ENCODE results near the gene NADK2. TPM values are rescaled to one million over a fixed set of nuclear protein-coding genes. Genes with fewer than 3 reads are reported as not detected.

NADK2 gene
- total and polyA plus RNA-seq, 10 of the 15 experiments (the other 5 are each of a cell fraction or from before 2014, with no cell fraction given), result 2.4 to 9.0 (median 6.3) TPM

DNA sequence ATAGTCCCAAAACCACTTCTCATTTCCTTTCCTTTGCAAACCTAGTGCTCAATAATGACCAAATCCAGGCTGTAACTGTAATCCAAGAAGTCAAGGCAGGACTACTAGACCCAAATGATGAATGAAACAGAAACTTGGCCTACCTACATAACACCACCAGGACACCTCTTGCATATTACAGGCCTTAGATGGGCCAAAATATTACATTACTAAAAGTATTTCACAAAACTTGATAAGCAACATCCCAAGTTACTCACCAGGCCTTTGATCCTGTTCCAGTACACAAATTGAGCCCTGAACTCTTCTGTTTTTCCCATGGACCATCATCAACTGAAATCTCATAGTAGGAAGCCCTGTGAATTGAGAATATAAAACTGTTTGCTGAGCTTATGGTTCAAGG, 34.8 kb downstream of the NADK2 start:
- CTCF ChIA-PET, result interaction anchor here (1.0 to 1.1 kb wide), 3 partner anchors 30 to 99 kb away, joined by 3 to 5 read pairs (median 3); no protein-coding TSS in a partner anchor
- TF ChIP-seq ASH2L (IDR thresholded peaks at IDR 0.05; ENCODE audit: borderline replicate concordance, low read depth) (no peak), YY1 (IDR thresholded peaks at IDR 0.05; ENCODE audit: low read depth, low read length) (no peak), SMC3 (IDR thresholded peaks at IDR 0.05; ENCODE audit: borderline replicate concordance, low read length) (no peak), TAF1 (IDR thresholded peaks at IDR 0.05; ENCODE audit: borderline replicate concordance, low read depth, low read length) (no peak), KDM1A (IDR thresholded peaks at IDR 0.05; ENCODE audit: borderline replicate concordance) (no peak), SPI1 (IDR thresholded peaks at IDR 0.05; ENCODE audit: borderline replicate concordance, insufficient read depth, low read depth, low read length) (no peak), FOXM1 (IDR thresholded peaks at IDR 0.05; ENCODE audit: low read depth, low read length) (no peak), KAT2A (conservative IDR thresholded peaks at IDR 0.05; ENCODE audit: control insufficient read depth, low read depth, low read length) (no peak)
- H3K9me3 ChIP-seq (replicated peaks; ENCODE audit: control insufficient read depth, insufficient read depth, low read length), result no peaks in the 10 kb centered on the region
- no peak overlapping the region for H2AFZ ChIP-seq (ENCODE audit: control insufficient read depth, low read depth, low read length)
- no TSS peak for BruUV-seq (replicated peaks)
- no peak overlapping the region for H3K9ac ChIP-seq (ENCODE audit: control insufficient read depth, insufficient read depth, low read length)
- no peak overlapping the region for H3K4me3 ChIP-seq
- H3K4me1 ChIP-seq (ENCODE audit: control insufficient read depth, insufficient read depth, low read length), result no peaks in the 10 kb centered on the region
- FAIRE-seq (no peak), DNase-seq (ENCODE audit: low read depth, low spot score) (no peak), ATAC-seq (no peak)
- POLR2A ChIA-PET, result no interaction called here
- no peaks in the 10 kb centered on the region for H3K27me3 ChIP-seq (replicated peaks in 1 of 2; ENCODE audit: control insufficient read depth in 2 of 2, insufficient read depth in 2 of 2, low read length in 1 of 2)
- no peaks in the 10 kb centered on the region for H3K36me3 ChIP-seq (ENCODE audit: control insufficient read depth in 2 of 2, insufficient read depth in 2 of 2, low read length in 1 of 2)
- H3K27ac ChIP-seq (ENCODE audit: control insufficient read depth, insufficient read depth), result no peak overlapping the region
- H3K4me2 ChIP-seq (ENCODE audit: control insufficient read depth, insufficient read depth), result no peak overlapping the region
- SMC1A ChIA-PET (ENCODE audit: uncharacterized antibody, unreplicated experiment), result interaction anchor here (1.1 to 2.2 kb wide), 5 partner anchors 10 to 128 kb away, joined by 3 to 7 read pairs (median 5); no protein-coding TSS in a partner anchor
- intact Hi-C loops (cut with micrococcal nuclease; ENCODE audit: unreplicated experiment) (no loop called here), in situ Hi-C loops (cut with MboI) (no loop called here)
- RAD21 ChIA-PET (ENCODE audit: unreplicated experiment), result no interaction called here
- no peaks in the 10 kb centered on the region for H3K79me2 ChIP-seq (ENCODE audit: control insufficient read depth, insufficient read depth, low read length)
- no peaks in the 10 kb centered on the region for H4K20me1 ChIP-seq (ENCODE audit: control insufficient read depth, insufficient read depth)

DNA sequence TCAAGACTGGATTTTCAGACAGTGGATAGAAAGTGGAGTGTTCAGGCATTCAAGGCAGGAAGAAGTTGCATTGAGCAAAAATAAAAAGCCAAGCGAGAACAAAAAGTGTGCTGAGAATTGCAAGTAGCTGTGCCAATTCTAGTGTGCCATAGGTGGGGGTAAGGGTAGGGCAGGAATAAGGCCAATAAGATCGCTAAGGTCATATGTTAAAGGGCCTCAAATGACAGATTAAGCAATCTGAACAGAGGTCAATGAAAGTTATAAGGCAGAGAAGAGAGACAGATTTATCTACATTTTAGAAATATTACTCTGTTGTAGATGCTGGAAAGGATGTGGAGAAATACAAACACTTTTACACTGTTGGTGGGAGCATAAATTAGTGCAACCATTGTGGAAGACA, 36.4 kb downstream of the NADK2 start:
- intact Hi-C loops (cut with micrococcal nuclease; ENCODE audit: unreplicated experiment), result no loop called here
- no peak for TF ChIP-seq TCF3 (IDR thresholded peaks at IDR 0.05; ENCODE audit: borderline replicate concordance, insufficient read depth, low read depth, low read length)
- TF ChIP-seq, protein P1, sequence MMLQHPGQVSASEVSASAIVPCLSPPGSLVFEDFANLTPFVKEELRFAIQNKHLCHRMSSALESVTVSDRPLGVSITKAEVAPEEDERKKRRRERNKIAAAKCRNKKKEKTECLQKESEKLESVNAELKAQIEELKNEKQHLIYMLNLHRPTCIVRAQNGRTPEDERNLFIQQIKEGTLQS (IDR thresholded peaks at IDR 0.05; ENCODE audit: borderline replicate concordance, extremely low read depth, low read depth, low read length), result no peak
- TF ChIP-seq POLR2A (IDR thresholded peaks at IDR 0.05; ENCODE audit: low read depth, low read length), result no peak
- TF ChIP-seq POU2F2 (IDR thresholded peaks at IDR 0.05; ENCODE audit: borderline replicate concordance, low read depth, low read length), result no peak
- TF ChIP-seq, protein P2, sequence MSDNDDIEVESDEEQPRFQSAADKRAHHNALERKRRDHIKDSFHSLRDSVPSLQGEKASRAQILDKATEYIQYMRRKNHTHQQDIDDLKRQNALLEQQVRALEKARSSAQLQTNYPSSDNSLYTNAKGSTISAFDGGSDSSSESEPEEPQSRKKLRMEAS (IDR thresholded peaks at IDR 0.05; ENCODE audit: low read depth, low read length), result no peak
- no peak for TF ChIP-seq DPF2 (IDR thresholded peaks at IDR 0.05)
- TF ChIP-seq, protein P3, sequence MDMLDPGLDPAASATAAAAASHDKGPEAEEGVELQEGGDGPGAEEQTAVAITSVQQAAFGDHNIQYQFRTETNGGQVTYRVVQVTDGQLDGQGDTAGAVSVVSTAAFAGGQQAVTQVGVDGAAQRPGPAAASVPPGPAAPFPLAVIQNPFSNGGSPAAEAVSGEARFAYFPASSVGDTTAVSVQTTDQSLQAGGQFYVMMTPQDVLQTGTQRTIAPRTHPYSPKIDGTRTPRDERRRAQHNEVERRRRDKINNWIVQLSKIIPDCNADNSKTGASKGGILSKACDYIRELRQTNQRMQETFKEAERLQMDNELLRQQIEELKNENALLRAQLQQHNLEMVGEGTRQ (IDR thresholded peaks at IDR 0.05; ENCODE audit: borderline replicate concordance, low read depth, low read length), result no peak

More for the DNA sequence above, 36.4 kb downstream of the NADK2 start:
- Histone ChIP-seq H3K27ac (ENCODE audit: control insufficient read depth, insufficient read depth) (no peak overlapping the region), H3K4me3 (no peak overlapping the region), H3K4me2 (ENCODE audit: control insufficient read depth, insufficient read depth) (no peak overlapping the region), H3K36me3 (ENCODE audit: control insufficient read depth in 2 of 2, insufficient read depth in 2 of 2, low read length in 1 of 2) (no peaks in the 10 kb centered on the region), H2AFZ (ENCODE audit: control insufficient read depth, low read depth, low read length) (no peak overlapping the region), H4K20me1 (ENCODE audit: control insufficient read depth, insufficient read depth) (no peaks in the 10 kb centered on the region), H3K27me3 (replicated peaks in 1 of 2; ENCODE audit: control insufficient read depth in 2 of 2, insufficient read depth in 2 of 2, low read length in 1 of 2) (no peaks in the 10 kb centered on the region), H3K9me3 (replicated peaks; ENCODE audit: control insufficient read depth, insufficient read depth, low read length) (no peaks in the 10 kb centered on the region), H3K79me2 (ENCODE audit: control insufficient read depth, insufficient read depth, low read length) (no peaks in the 10 kb centered on the region), H3K4me1 (ENCODE audit: control insufficient read depth, insufficient read depth, low read length) (no peaks in the 10 kb centered on the region), H3K9ac (ENCODE audit: control insufficient read depth, insufficient read depth, low read length) (no peak overlapping the region)
- POLR2A ChIA-PET, result no interaction called here
- ATAC-seq (no peak), DNase-seq (ENCODE audit: low read depth, low spot score) (no peak), FAIRE-seq (no peak)
- SMC1A ChIA-PET (ENCODE audit: uncharacterized antibody, unreplicated experiment), result no interaction called here
- WGBS (ENCODE audit: insufficient coverage, insufficient replicate concordance, low lambda C conversion rate, missing lambda C conversion rate), result 100% methylated on average over 2 of the region's 2 CpGs
- RAD21 ChIA-PET (ENCODE audit: unreplicated experiment), result no interaction called here
- in situ Hi-C loops (cut with MboI), result no loop called here
- no TSS peak for BruUV-seq (replicated peaks)
- CTCF ChIA-PET, result interaction anchor here (1.1 kb wide), 1 partner anchor 125 kb away, joined by 3 read pairs; no protein-coding TSS in a partner anchor
